Stomach smooth muscle (tissue), 2 donors: Measurements from ENCODE around the gene NUDT1.

ENCODE experiments used
- H3K27ac ChIP-seq: one replicate; pipeline ENCODE4 v1.7.0; 2013; ENCODE audit warnings: mild to moderate bottlenecking, low read length, inconsistent platforms
- H3K27me3 ChIP-seq, 2 donors: one replicate each; pipeline ENCODE4 v1.7.0; 2013; ENCODE audit warnings: low read length in 2 of 2; ENCODE audit not compliant: insufficient read depth in 2 of 2, control insufficient read depth in 1 of 2
- H3K36me3 ChIP-seq, 2 donors: one replicate each; pipeline ENCODE4 v1.7.0; 2013; ENCODE audit warnings: low read length in 2 of 2; ENCODE audit not compliant: control insufficient read depth in 2 of 2, insufficient read depth in 2 of 2
- H3K4me1 ChIP-seq: one replicate; pipeline ENCODE4 v1.7.0; 2013; ENCODE audit warnings: low read length; ENCODE audit not compliant: control insufficient read depth, insufficient read depth
- H3K4me3 ChIP-seq, 2 donors: one replicate each; pipeline ENCODE4 v1.7.0; 2013; ENCODE audit warnings: low read length in 2 of 2
- H3K9ac ChIP-seq, 2 donors: one replicate each; pipeline ENCODE4 v1.7.0; 2013; ENCODE audit warnings: low read length in 2 of 2, mild to moderate bottlenecking in 1 of 2
- H3K9me3 ChIP-seq, 2 donors: one replicate each; pipeline ENCODE4 v1.7.0; 2013; ENCODE audit warnings: low read length in 2 of 2; ENCODE audit not compliant: control insufficient read depth in 2 of 2
- donor health status: healthy.
- donor health status: Pancreatic carcinoma.

The NUDT1 gene

DNA sequence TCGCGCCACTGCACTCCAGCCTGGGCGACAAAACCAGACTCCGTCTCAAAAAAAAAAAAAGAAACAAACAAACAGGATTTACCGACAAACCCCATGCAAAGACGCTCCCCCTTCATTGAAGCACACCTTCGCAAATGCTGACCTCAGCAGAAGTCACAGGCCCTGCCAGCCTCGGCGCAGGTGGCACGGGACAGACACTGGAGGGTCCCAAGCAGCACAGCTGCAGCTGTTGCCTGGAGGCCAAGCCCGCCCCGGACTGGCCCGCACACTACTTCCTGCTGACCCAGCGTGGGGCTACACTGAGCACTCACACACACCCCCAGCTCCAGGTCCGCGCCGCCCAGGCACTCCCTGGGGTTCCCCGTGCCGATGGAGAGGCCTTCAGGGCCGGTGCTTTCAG is 41.0 kb downstream of the NUDT1 start:
- Histone ChIP-seq H3K36me3 (peaks cover 0 to under 1% of the 10 kb centered on the region in 2 donors), H3K4me1 (peaks cover 11% of the 10 kb centered on the region), H3K9me3 (no peaks in the 10 kb centered on the region), H3K27me3 (no peaks in the 10 kb centered on the region), H3K4me3 (no peak overlapping the region), H3K9ac (no peak overlapping the region), H3K27ac (no peak overlapping the region)

DNA sequence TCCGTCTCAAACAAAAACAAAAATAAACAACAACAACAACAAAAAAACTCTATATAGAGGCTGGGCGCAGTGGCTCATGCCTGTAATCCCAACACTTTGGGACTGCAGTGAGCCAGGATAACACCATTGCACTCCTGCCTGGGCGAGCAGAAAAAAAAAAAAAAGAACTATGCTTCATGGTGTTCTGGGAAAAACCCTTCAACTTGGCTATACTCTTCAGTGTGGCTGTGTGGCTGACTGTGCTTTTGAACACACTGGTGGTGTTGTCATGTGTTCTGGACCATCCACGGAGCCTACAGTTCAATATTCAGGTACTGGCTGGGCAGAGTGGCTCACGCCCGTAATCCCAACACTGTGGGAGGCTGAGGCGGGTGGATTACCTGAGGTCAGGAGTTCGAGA is 45.7 kb downstream of the NUDT1 start:
- Histone ChIP-seq H3K27me3 (no peaks in the 10 kb centered on the region), H3K4me1 (no peaks in the 10 kb centered on the region)

GRCh38 chr7:2288503-2288902 is 46.5 kb downstream of the NUDT1 start:
- Histone ChIP-seq H3K9ac (no peak overlapping the region), H3K36me3 (no peaks in the 10 kb centered on the region), H3K27ac (no peak overlapping the region), H3K27me3 (no peaks in the 10 kb centered on the region), H3K4me3 (no peak overlapping the region), H3K4me1 (no peaks in the 10 kb centered on the region), H3K9me3 (no peaks in the 10 kb centered on the region)

More for the DNA sequence above, 45.7 kb downstream of the NUDT1 start:
- no peak overlapping the region for H3K4me3 ChIP-seq
- no peak overlapping the region for H3K27ac ChIP-seq
- H3K9ac ChIP-seq = no peak overlapping the region
- H3K9me3 ChIP-seq = no peaks in the 10 kb centered on the region
- no peaks in the 10 kb centered on the region for H3K36me3 ChIP-seq

GRCh38 chr7:2289111-2289586 is 47.1 kb downstream of the NUDT1 start:
- no peak overlapping the region for H3K27ac ChIP-seq
- no peaks in the 10 kb centered on the region for H3K27me3 ChIP-seq
- H3K4me3 ChIP-seq = no peak overlapping the region
- no peaks in the 10 kb centered on the region for H3K4me1 ChIP-seq
- H3K36me3 ChIP-seq = no peaks in the 10 kb centered on the region
- H3K9me3 ChIP-seq = no peaks in the 10 kb centered on the region
- no peak overlapping the region for H3K9ac ChIP-seq

- H3K4me1 ChIP-seq = no peaks in the 10 kb centered on the region
Observed at GRCh38 chr7:2289621-2290020, 47.6 kb downstream of the NUDT1 start.

GRCh38 chr7:2290877-2291276 is 48.9 kb downstream of the NUDT1 start:
- Histone ChIP-seq H3K4me1 (no peaks in the 10 kb centered on the region), H3K4me3 (no peak overlapping the region), H3K9ac (no peak overlapping the region), H3K27me3 (no peaks in the 10 kb centered on the region), H3K27ac (no peak overlapping the region), H3K9me3 (no peaks in the 10 kb centered on the region), H3K36me3 (no peaks in the 10 kb centered on the region)

More at GRCh38 chr7:2289621-2290020, 47.6 kb downstream of the NUDT1 start:
- Histone ChIP-seq H3K9ac (no peak overlapping the region), H3K9me3 (no peaks in the 10 kb centered on the region), H3K27ac (no peak overlapping the region), H3K27me3 (no peaks in the 10 kb centered on the region), H3K36me3 (no peaks in the 10 kb centered on the region), H3K4me3 (no peak overlapping the region)

GRCh38 chr7:2295936-2296620 is 54.1 kb downstream of the NUDT1 start:
- Histone ChIP-seq H3K9me3 (no peaks in the 10 kb centered on the region), H3K9ac (no peak overlapping the region), H3K36me3 (no peaks in the 10 kb centered on the region), H3K4me1 (no peaks in the 10 kb centered on the region), H3K27ac (no peak overlapping the region), H3K4me3 (no peak overlapping the region), H3K27me3 (no peaks in the 10 kb centered on the region)

GRCh38 chr7:2296832-2297231 is 54.8 kb downstream of the NUDT1 start:
- no peaks in the 10 kb centered on the region for H3K36me3 ChIP-seq
- no peak overlapping the region for H3K4me3 ChIP-seq
- H3K27me3 ChIP-seq = no peaks in the 10 kb centered on the region
- no peak overlapping the region for H3K9ac ChIP-seq
- no peaks in the 10 kb centered on the region for H3K9me3 ChIP-seq
- no peak overlapping the region for H3K27ac ChIP-seq
- H3K4me1 ChIP-seq = no peaks in the 10 kb centered on the region

DNA sequence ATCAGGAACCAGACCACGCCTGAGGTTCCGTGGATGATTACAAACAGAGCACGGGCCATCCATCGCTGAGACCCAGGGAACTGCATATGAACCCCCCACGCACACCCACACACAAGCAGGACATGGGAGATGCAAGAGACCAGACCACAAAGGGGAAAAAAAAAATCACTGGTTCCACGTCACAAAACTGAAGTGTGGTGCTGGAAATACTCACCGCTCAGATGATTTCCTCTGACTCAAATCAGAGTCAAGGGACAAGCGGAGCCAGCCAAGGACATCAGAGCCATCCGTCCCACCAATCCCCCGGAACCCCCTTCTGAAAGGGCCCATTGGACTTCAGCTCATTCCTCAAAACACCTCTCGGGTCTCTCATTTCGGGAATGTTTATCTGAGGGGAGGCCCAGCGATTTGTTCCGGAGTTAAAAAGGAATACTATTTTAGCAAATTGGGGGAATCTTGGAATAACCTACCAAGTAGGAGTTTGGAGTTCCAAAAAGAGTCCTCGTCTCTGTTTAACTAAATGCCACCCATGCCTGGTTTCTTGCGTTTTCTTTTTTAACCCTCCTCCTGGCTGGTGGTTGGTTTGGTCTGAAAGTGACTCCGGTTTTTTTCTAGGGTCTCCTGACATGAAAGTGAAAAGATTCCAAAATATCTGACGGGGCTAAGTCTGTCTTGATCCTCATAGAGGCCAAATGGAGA is 57.3 kb downstream of the NUDT1 start:
- Histone ChIP-seq H3K4me3 (no peak overlapping the region), H3K27me3 (no peaks in the 10 kb centered on the region), H3K4me1 (no peaks in the 10 kb centered on the region), H3K27ac (no peak overlapping the region), H3K36me3 (no peaks in the 10 kb centered on the region), H3K9ac (no peak overlapping the region), H3K9me3 (no peaks in the 10 kb centered on the region)

DNA sequence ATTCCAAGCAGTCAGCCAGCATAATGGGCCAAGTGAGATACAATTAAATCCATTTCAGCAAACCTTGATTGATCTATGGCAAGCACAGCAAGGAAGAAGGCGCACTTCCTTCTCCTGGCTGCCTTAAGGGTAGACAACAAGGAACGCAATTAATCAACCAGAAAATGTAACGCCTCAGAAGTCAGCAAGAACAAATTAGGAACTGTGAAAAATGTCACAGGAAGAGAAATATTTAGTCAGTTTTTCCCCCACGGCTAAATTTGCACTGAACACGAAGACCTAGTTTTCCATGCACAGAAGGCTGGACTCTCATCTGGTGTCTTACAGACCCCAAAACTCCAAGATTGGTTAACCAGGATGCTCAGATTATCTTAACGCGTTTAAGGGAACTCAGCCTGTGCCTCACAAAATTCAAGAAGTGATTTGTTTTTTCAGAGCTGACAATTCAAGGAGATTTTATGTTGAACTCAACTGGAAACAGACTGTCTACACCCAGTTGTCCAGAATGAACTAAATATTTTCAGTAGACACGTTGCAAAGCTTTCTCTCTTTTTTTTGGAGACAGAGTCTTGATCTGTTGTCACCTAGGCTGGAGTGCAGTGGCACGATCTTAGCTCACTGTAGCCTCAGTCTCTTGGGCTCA is 58.0 kb downstream of the NUDT1 start:
- Histone ChIP-seq H3K27ac (no peak overlapping the region), H3K4me3 (peak overlapping the region in 1 of 2 donors; percentile 15), H3K4me1 (no peaks in the 10 kb centered on the region), H3K9me3 (no peaks in the 10 kb centered on the region), H3K36me3 (no peaks in the 10 kb centered on the region), H3K9ac (no peak overlapping the region), H3K27me3 (no peaks in the 10 kb centered on the region)
